ENCODE data around the gene ZEB1.
"Not testable (repeated sequence)": the region's sequence is repeated elsewhere in the genome, so short reads cannot be mapped to it uniquely, and the experiment has no call there.

The ZEB1 gene

GRCh38 chr10:31318382-31318853, 598 bp upstream of the ZEB1 start:
- no peak for DNase-seq (ENCODE audit: low read depth)

- no peak for DNase-seq (ENCODE audit: low read depth)
Measured at GRCh38 chr10:31319602-31320549, 860 bp downstream of the ZEB1 start.

DNA sequence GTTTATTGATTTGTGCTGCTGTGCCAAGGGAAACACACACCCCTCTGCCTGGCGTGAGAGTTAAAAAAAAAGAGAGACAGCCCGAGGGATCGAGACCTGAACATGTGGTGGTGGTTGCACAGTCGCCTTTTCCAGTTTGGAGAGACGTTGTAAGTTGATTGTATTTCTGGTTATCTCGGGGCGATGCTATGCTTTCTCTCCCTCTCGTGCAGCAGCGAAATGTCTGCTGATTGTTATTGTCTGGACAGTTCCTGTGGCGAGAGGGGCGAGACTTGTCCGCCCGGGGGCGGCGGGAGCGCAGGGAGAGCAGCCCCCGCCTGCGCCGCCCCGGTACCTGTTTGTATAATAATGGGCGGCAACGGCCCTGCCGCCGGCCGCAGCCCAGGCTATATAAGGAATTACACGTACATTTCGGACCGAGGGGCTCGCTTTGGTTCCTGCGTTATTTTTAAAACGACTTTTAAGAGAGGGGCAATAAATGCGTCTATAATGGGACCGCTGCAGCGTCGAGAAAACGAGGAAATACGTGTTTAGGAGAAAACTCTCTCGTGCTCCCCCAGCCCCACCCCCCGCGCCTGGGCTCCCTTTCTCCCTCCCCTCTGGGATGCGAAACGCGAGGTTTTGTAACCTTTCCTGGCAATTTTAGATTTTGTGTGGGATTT, 1.7 kb downstream of the ZEB1 start:
- DNase-seq (ENCODE audit: low read depth): no peak

DNA sequence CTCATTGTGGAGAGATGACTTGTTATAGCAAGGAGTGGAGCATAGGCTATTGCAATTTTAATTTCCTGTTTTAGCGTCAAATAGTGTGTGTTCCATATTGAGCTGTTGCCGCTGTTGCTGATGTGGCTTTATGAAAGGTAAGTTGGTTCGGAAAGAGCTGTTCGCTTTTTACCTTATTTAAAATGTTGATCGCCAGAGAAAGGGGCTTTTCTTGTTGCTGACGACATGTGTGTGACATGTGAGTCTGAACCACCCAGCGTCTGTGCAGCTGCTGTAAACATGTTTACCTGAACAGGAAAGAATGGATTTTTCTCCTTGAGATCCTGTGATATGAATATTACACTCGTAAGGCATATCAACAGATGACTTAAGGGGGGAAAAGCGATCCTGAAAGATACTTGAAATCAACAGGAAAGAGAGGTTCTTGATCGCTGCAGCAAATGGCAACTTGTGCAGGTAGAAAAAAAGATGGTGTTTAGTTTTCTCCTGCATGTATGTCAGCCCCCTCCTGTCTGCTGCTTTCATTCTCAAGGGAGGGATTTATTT, 2.5 kb downstream of the ZEB1 start:
- DNase-seq (ENCODE audit: low read depth): no peak

GRCh38 chr10:31322647-31323046, 3.6 kb downstream of the ZEB1 start:
- DNase-seq (ENCODE audit: low read depth): no peak

GRCh38 chr10:31340343-31340742, 21.3 kb downstream of the ZEB1 start:
- no peak for DNase-seq (ENCODE audit: low read depth)

GRCh38 chr10:31341552-31341951, 22.5 kb downstream of the ZEB1 start:
- DNase-seq (ENCODE audit: low read depth): no peak

DNA sequence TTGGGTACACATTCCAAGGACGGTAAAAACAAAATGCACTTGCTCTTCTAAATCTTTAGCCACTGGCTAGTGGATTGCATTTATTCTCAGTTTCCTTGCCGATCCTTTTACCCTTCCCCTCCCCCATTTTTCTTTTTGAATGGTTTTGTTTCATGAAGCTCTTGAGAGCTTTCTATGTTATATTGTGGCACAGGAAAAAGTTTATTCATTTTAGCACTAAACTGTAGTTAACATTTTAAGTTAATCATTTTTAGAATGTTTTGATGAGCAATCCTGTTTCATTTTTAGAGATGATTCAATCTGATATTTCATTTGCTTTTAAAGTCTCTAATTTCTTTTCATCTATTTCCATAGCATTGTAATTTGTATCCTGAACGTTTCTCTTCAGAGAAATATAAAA, 24.0 kb downstream of the ZEB1 start:
- no peak for DNase-seq (ENCODE audit: low read depth)

DNA sequence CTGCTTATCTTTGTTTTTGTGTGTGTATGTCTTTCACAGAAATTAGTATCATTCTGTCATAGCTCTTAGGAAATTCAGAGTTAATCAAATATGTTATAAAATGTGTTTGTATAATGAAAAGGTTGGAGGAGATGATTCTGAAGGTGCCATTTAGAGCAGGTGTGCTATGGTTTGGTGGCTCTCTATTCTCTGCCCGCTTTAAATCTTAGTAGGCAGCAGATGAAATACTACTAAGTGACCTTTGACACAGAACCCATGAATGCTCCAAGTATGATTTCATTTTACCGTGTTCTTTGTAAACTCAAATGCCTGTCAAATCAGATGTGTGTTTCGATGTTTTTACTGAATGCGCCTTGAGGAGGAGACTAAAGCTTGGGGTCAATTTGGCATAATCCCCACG, 24.5 kb downstream of the ZEB1 start:
- no peak for DNase-seq (ENCODE audit: low read depth)

GRCh38 chr10:31345886-31346285, 26.9 kb downstream of the ZEB1 start:
- DNase-seq (ENCODE audit: low read depth): no peak

DNA sequence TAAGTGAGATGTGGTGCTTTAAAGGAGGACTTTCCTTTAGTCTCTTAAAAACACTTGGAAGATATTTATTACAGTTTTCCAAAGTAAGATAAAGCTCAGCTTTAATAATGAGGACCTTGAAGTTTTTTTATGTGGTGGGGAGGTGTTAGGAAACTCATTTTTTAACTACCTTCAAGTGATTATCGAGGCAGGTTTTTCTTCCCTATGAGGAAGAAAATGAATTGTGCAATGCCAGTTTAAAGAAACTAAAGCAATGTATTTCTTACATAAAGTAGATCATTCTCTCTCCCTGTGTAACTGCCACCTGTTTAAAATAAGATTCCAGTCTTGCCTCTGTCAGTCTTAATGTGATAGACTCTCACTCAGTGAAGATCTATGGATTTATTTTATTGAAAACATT, 27.9 kb downstream of the ZEB1 start:
- no peak for DNase-seq (ENCODE audit: low read depth)

DNA sequence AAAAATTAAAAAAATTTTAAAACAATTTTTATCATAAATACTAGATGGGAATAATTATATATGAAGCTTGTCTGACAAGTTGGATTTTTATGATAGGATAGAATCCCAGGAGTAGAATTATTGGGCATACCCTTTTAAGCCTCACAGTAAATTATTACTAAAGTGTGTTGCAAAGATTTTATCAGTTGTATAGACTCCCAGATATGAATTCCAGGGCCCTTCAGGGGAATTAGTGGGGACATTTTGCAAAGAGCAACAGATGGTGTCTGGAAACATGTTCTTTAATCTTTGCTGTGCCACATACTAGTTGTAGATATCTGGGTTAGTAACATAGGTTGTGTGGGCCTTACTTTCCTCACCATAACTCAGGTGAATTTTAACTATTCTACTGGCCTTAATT, 28.7 kb downstream of the ZEB1 start:
- DNase-seq (ENCODE audit: low read depth): no peak

GRCh38 chr10:31350891-31351290, 31.9 kb downstream of the ZEB1 start:
- no peak for DNase-seq (ENCODE audit: low read depth)

- no peak for DNase-seq (ENCODE audit: low read depth)
Measured at GRCh38 chr10:31352436-31353226, 33.6 kb downstream of the ZEB1 start.

DNA sequence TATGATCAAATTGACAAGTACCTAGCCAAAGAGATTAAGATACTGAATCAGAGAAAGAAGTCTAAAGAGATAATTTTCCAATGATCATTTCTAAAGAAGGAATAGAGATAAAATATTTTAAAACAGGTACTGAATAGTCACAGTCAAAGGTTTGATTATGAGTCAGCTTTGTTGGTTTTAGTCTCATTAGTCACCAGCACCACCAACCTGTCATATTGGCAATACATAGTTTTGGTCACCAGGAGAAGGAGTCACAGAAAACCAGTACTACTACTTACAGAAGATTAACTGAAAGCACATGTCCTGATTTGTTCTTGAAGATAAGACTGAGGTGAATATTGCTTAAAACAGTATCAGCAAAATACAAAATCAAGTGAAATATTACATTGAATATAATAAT, 34.6 kb downstream of the ZEB1 start:
- peak; percentile 46 for DNase-seq (ENCODE audit: low read depth)

DNA sequence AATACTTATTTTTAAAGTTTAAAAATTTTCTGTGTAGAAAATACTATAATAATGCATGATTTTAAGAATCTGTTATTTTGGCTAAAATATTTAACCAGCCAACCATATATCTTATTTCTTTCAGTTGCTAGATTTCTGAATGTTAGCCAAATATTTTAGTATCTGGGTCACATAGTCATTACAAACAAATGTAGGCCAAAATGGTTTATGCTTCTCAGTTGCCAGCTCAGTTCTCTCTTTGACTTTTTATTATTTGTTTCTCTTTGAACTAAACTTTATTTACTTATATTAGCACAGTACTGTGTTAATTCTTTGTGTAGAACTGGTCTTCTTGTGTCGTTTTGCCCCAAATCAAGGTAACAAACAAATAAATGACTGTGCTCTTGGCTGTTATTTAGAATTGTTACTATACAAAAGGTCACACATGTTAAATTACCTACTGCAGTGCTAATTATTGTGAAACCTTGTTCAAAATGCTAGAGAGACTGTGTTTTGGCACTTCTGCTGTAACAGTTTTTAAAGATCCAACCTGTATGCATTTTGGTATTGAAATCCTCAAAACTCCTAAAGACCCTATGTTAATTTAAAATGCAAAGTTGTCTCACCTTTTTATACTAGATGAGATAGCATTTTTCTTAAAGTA, 39.8 kb downstream of the ZEB1 start:
- peak; percentile 15 for DNase-seq (ENCODE audit: low read depth)

DNA sequence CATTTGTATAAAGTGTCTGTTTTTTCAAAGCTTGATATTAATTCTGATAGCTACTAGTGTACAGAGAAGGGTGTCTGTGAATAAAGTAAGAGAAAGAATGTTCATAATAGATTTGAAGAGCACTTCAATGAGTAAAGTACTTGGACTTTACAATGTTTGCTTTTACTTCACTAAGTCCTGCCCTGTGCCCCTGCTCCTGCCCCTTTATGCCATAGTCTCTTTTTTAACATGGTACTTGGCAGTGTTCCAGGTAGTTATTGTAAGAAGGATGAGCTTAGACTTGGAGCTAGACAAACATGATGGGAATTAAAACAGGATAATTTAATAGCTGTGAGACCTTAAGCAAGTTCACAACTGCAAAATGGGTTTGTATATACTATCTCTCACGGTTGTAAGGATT, 41.0 kb downstream of the ZEB1 start:
- DNase-seq (ENCODE audit: low read depth): no peak

GRCh38 chr10:31361475-31361874, 42.5 kb downstream of the ZEB1 start:
- not testable (repeated sequence) for DNase-seq (ENCODE audit: low read depth)

- DNase-seq (ENCODE audit: low read depth): no peak
Measured at GRCh38 chr10:31362023-31362641, 43.1 kb downstream of the ZEB1 start.

DNA sequence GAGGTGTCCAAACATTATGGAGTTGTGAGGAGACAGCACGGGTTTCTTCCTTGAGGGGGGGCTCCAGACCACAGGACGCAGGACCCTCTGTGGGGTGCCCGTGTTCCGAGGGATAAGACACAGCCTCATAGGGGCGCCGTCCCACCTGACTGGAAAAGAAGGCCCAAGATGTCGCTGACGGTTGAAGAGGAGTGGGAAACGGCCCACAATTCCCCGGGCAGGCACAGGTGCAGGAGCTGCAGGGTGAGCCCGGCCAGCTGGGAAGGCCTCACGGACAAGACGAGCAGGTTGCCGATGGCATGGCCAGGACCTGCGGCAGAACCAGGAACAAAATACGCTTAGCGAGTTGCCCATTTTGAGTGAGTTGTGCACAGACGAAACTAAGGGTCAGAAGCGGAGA, 44.7 kb downstream of the ZEB1 start:
- not testable (repeated sequence) for DNase-seq (ENCODE audit: low read depth)

- not testable (repeated sequence) for DNase-seq (ENCODE audit: low read depth)
Measured at GRCh38 chr10:31364238-31364637, 45.2 kb downstream of the ZEB1 start.
